ENCODE data around the gene MMRN2. TPM values are rescaled to one million over a fixed set of nuclear protein-coding genes. Genes with fewer than 3 reads are reported as not detected.

The MMRN2 gene
- total RNA-seq, 1 experiment from 2014 or later, result 8.3 TPM

DNA sequence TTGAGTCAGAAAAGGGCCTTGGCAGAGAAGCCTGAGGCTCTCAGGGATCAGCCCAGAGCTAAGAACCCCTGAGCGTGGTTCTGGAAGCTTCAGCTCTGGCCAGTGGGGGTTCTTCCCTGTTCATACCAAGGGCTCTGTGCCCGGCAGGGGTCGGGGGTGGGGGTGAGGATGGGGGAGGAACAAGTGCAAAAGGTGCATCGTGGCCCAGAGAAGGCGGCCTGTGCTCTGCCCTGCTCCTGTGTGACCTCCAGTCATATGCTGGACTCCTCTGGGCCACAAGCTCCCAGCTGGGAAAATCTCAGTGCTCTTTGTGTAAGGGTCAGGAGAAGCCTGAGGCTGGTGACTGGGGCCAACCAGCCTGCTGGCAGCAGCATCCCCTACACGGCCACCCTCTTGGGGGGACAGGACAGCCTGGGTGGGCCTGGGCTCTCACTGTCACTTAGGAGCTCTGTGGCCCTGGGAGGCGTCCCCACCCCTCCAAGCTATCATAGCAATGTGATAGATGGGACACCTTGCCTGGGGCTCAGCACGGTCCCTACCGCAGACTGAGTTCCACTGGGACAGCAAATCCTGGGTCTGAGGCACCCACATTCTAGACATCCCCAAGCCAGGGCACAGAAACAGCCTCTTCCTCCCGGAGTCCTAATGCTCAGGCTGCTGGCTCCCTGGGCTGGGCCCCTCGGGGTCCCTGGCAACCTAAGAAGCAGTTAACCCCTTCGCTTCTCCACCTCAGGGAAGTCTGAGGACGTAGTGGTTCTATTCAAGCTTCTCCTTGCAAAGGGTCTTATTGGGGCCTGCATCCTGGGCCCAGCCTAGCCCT, 2.5 kb downstream of the MMRN2 start:
- intact Hi-C loops (cut with micrococcal nuclease), result no loop called here
- no peaks in the 10 kb centered on the region for H3K9me2 ChIP-seq (ENCODE audit: insufficient read depth)
- BruUV-seq (replicated peaks), result no TSS peak
- RAD21 ChIA-PET (ENCODE audit: low non-redundant PET in 1 of 2, low total read pairs in 2 of 2, uncharacterized antibody in 2 of 2, unreplicated experiment in 2 of 2), result no interaction called here
- no peak overlapping the region for H3K27ac ChIP-seq (ENCODE audit: low read depth, low read length)
- H2AFZ ChIP-seq (ENCODE audit: low read depth, low read length, poor library complexity, severe bottlenecking), result no peak overlapping the region
- no peaks in the 10 kb centered on the region for H4K20me1 ChIP-seq (ENCODE audit: insufficient read depth)
- peaks cover 6% of the 10 kb centered on the region; the same call in 1 of the 2 replicates for H3K79me2 ChIP-seq (ENCODE audit: insufficient read depth, low read length)
- no peak overlapping the region for H3K9ac ChIP-seq (ENCODE audit: low read length)
- no peak overlapping the region for H3K4me3 ChIP-seq (replicated peaks in 1 of 2; ENCODE audit: low read depth in 1 of 2, low read length in 2 of 2)
- peaks cover 0 to 4% of the 10 kb centered on the region in 2 experiments; a peak in 1 of 4 replicates for H3K9me3 ChIP-seq (ENCODE audit: control insufficient read depth in 1 of 2, insufficient read depth in 1 of 2, low read depth in 1 of 2, low read length in 2 of 2)
- ATAC-seq (no peak), DNase-seq (ENCODE audit: low read depth, low spot score) (no peak)
- H3K4me2 ChIP-seq (ENCODE audit: low read length), result peak overlapping the region; percentile 19
- no peaks in the 10 kb centered on the region for H3K27me3 ChIP-seq (ENCODE audit: insufficient read depth, low read length)
- no peaks in the 10 kb centered on the region for H3K36me3 ChIP-seq (ENCODE audit: control insufficient read depth in 1 of 2, insufficient read depth in 2 of 2, low read length in 2 of 2)
- peaks cover 31 to 55% of the 10 kb centered on the region in 2 experiments for H3K4me1 ChIP-seq (ENCODE audit: control insufficient read depth in 1 of 2, insufficient read depth in 2 of 2, low read length in 2 of 2)
- POLR2A ChIA-PET, result interaction anchor here (1.0 to 1.8 kb wide), 3 partner anchors 11 to 15 kb away, joined by 4 to 6 read pairs (median 5); partner anchors contain the start of gene ADIRF
- CTCF ChIA-PET, result interaction anchor here (0.6 to 1.8 kb wide), 2 partner anchors 12 to 271 kb away, joined by 4 to 5 read pairs; no protein-coding TSS in a partner anchor
- TF ChIP-seq SIN3A (IDR thresholded peaks at IDR 0.05; ENCODE audit: low read depth) (no peak), ELF1 (IDR thresholded peaks at IDR 0.05; ENCODE audit: borderline replicate concordance, low read depth) (no peak), YY1 (IDR thresholded peaks at IDR 0.05; ENCODE audit: extremely low read depth, insufficient replicate concordance, low read depth, low read length) (no peak), POLR2AphosphoS5 (IDR thresholded peaks at IDR 0.05; ENCODE audit: low read depth, low read length) (no peak), ZNF274 (IDR thresholded peaks at IDR 0.05; ENCODE audit: low read depth, low read length) (no peak), SRF (IDR thresholded peaks at IDR 0.05; ENCODE audit: low read depth) (no peak), ZFX (IDR thresholded peaks at IDR 0.05) (no peak), EZH2phosphoT487 (IDR thresholded peaks at IDR 0.05; ENCODE audit: borderline replicate concordance) (no peak), FOSL1 (IDR thresholded peaks at IDR 0.05; ENCODE audit: low read depth) (no peak), RAD21 (IDR thresholded peaks at IDR 0.05; ENCODE audit: low read depth) (no peak), EGR1 (IDR thresholded peaks at IDR 0.05; ENCODE audit: low read depth) (no peak), TCF7L2 (IDR thresholded peaks at IDR 0.05; ENCODE audit: borderline replicate concordance, extremely low read depth, insufficient read depth, insufficient read length) (no peak), POLR2A (IDR thresholded peaks at IDR 0.05; ENCODE audit: borderline replicate concordance, extremely low read depth, insufficient read depth, insufficient read length) (no peak), SP1 (IDR thresholded peaks at IDR 0.05; ENCODE audit: low read depth) (no peak), CBX3 (IDR thresholded peaks at IDR 0.05; ENCODE audit: low read depth) (no peak)
- TF ChIP-seq, protein P1, sequence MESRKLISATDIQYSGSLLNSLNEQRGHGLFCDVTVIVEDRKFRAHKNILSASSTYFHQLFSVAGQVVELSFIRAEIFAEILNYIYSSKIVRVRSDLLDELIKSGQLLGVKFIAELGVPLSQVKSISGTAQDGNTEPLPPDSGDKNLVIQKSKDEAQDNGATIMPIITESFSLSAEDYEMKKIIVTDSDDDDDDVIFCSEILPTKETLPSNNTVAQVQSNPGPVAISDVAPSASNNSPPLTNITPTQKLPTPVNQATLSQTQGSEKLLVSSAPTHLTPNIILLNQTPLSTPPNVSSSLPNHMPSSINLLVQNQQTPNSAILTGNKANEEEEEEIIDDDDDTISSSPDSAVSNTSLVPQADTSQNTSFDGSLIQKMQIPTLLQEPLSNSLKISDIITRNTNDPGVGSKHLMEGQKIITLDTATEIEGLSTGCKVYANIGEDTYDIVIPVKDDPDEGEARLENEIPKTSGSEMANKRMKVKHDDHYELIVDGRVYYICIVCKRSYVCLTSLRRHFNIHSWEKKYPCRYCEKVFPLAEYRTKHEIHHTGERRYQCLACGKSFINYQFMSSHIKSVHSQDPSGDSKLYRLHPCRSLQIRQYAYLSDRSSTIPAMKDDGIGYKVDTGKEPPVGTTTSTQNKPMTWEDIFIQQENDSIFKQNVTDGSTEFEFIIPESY (IDR thresholded peaks at IDR 0.05; ENCODE audit: extremely low read depth, insufficient replicate concordance, low read length), result no peak
- TF ChIP-seq, protein P2, sequence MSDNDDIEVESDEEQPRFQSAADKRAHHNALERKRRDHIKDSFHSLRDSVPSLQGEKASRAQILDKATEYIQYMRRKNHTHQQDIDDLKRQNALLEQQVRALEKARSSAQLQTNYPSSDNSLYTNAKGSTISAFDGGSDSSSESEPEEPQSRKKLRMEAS (IDR thresholded peaks at IDR 0.05), result no peak
- TF ChIP-seq, protein P3, sequence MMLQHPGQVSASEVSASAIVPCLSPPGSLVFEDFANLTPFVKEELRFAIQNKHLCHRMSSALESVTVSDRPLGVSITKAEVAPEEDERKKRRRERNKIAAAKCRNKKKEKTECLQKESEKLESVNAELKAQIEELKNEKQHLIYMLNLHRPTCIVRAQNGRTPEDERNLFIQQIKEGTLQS (IDR thresholded peaks at IDR 0.05), result no peak
- TF ChIP-seq, protein P4, sequence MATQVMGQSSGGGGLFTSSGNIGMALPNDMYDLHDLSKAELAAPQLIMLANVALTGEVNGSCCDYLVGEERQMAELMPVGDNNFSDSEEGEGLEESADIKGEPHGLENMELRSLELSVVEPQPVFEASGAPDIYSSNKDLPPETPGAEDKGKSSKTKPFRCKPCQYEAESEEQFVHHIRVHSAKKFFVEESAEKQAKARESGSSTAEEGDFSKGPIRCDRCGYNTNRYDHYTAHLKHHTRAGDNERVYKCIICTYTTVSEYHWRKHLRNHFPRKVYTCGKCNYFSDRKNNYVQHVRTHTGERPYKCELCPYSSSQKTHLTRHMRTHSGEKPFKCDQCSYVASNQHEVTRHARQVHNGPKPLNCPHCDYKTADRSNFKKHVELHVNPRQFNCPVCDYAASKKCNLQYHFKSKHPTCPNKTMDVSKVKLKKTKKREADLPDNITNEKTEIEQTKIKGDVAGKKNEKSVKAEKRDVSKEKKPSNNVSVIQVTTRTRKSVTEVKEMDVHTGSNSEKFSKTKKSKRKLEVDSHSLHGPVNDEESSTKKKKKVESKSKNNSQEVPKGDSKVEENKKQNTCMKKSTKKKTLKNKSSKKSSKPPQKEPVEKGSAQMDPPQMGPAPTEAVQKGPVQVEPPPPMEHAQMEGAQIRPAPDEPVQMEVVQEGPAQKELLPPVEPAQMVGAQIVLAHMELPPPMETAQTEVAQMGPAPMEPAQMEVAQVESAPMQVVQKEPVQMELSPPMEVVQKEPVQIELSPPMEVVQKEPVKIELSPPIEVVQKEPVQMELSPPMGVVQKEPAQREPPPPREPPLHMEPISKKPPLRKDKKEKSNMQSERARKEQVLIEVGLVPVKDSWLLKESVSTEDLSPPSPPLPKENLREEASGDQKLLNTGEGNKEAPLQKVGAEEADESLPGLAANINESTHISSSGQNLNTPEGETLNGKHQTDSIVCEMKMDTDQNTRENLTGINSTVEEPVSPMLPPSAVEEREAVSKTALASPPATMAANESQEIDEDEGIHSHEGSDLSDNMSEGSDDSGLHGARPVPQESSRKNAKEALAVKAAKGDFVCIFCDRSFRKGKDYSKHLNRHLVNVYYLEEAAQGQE (IDR thresholded peaks at IDR 0.05; ENCODE audit: low read depth), result no peak
